Measurements from ENCODE around the gene FMR1NB.

The FMR1NB gene

GRCh38 chrX:148070504-148070877 lies 89.4 kb downstream of the FMR1NB start:
- DNase-seq (ENCODE audit: low read depth) = no peak

Measured in stimulated activated CD8-positive, alpha-beta memory T cell treated with anti-CD3 and anti-CD28 coated beads, Interleukin-15, amount 100 ng/mL, for 1 hour (primary cell).